Esophagus mucosa (tissue), 1 donor: ENCODE measurements around the gene CCDC38. TPM values are rescaled to one million over a fixed set of nuclear protein-coding genes. Genes with fewer than 3 reads are reported as not detected.
A peak's percentile ranks its signal among the peaks of the same experiment; 100 is the strongest.
"Not testable (repeated sequence)": the region's sequence is repeated elsewhere in the genome, so short reads cannot be mapped to it uniquely, and the experiment has no call there.

Experiments
- ATAC-seq: fragments of 200-7000 bp; cut with Tn5 transposase; one replicate; pipeline ENCODE4 v1.9.1; 2020
- total RNA-seq: library from RNA; stranded (reverse); gene quantifications from one replicate; pipeline ENCODE4 v1.2.4, GENCODE V29; 2023
- donor health status: DM: yes; HTN: yes; CAD: no.

Gene CCDC38
- total RNA-seq, 1 donor from 2014 or later: not detected

DNA sequence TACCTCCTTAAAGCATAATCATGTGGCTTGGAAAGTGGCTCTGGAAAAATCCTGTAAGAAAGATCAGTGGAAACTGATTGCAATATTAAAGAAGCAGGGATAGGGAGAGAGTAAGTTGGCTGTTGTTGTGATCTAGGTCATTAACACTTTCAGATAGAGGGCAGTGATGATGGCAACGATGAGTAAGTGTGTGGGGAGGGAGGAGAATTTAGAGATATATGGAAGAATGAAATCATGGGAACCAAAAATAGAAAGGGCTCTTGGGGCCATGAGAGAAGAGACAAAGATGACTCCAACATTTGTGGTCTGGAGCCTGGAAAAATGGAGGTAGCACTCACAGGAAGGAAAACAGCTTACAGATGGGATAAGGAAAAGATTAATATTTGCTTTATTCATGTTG is 60.3 kb downstream of the CCDC38 start:
- ATAC-seq: no peak

DNA sequence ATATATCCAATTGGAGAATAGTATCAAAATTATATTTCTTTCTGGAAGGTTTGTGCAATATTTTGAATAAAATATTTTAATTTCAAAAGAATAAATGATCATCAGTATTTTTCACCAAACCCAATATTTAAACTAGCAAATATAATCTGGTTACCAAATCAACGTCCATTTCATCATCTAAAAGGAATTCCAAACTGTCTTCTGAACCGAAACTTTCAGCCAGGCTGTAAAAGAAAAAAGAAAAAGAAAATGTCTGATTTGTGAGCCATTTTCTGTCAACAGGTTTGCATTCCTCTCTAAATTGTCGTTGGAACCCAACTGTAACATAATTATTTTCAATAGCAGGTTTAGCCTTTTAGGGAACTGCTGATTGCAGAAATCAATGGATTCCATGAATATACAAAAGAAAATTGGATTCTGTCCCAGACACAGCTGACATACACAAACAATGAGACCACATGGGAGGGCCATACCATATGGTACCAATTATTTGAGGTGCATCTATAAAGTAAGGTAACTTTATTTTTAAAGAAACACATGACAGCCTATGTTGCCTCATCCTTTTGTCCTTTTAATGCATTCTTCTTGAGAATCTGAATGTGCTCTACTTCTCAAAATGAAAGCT is 61.0 kb downstream of the CCDC38 start:
- ATAC-seq: no peak

DNA sequence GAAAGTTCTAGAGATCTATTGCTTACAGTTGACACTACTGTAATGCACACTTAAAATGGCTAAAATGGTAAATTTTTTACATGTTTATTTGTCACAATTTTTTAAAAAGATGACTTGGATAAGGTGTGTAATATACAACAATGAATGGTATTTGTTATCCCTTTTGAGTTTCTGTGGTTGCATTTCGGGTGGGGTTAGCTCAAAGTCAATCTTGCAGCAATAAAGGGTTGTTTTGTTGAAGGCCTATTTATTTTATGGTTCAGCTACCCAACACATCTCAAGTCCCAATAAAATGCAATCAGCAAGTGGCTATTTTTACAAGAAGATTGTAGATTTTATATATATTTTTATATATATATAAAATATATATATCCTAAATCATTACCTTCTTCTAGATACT is 61.5 kb downstream of the CCDC38 start:
- ATAC-seq: no peak

DNA sequence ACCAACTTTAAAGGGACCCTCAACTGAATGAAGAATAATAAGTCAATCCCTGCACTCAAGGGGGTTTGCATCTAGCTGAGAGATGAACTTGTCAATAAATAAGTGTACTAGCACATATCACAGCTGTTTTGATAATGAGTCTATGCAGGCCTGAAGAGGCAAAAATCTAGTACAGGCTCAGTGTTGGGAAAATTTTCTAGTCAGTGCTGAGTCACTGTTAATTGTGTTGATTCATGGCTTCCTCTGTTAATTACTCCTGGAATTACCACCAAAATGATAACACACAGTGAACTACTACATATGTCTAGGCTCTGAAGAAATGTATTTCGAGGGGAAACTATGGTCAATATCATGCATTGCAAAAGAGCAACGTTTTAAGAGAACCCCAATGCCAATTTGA is 64.8 kb downstream of the CCDC38 start:
- no peak for ATAC-seq

DNA sequence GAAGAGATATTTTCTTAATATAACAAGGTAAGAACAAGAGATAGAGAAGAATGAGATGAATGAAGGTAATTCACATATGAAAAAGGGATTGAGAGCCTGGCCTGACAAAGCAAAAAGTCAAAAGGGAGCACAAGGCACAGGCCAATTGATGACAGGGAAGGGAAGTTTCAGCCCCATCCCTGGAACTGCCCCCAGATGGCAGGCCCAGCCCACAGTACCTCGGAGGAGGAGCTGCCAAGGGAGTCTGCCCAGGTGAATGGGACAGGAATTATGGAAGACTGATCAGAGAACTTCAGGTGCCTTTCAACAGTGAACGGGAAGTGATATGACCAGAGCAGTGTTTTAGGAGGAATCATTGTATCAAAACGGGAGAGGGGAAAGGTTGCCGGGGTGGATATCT is 68.0 kb downstream of the CCDC38 start:
- no peak for ATAC-seq

DNA sequence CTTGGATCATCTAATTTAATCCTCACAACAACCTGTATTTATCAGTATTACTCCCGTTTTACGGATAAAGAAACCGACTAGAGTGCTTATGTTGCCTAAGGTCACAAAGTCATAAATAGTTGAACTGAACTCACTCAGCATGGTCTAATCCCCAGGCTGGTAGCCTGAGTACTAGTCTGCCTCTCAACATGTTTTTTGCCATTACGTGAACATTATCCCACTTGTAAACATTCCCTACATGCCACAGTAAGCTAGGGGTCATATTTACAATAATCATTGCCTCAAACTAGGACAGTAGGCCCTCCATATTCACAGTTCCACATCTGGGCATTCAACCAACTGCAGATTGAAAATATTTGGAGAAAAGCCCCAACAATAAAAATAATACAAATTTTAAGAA is 71.5 kb downstream of the CCDC38 start:
- ATAC-seq: no peak

DNA sequence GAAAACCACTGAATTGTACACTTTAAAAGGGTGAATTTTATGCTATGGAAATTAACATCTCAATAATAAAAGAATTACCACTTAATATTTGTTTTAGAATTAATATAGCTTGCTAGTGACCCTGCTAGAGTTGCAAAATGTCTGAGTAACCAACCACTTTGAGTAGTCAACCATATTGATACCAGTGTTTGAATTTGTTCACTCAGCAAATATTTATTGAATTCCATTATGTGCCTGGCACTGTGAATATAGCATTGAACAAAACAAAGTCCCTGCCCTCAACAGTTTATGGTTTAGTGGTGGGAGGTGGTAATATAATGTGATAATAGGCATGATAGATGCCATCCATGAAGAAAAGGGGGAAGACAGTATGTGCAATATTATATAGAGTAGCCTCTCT is 79.1 kb downstream of the CCDC38 start:
- no peak for ATAC-seq

DNA sequence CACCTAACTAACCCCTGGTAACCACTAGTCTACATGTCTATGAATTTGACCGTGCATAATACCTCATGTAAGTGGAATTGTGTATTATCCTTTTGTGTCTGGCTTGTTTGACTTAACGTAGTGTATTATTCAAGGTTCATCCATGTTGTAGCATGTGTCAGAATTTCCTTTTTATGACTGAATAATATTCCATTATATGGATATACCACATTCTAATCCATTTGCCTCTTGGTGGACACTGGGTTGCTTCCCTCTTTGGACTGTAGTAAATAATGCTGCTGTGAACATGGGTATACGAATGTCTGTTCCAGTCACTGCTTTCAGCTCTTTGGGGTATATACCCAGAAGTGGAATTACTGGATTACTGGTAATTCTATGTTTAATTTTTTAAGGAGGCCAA is 80.4 kb downstream of the CCDC38 start:
- no peak for ATAC-seq

DNA sequence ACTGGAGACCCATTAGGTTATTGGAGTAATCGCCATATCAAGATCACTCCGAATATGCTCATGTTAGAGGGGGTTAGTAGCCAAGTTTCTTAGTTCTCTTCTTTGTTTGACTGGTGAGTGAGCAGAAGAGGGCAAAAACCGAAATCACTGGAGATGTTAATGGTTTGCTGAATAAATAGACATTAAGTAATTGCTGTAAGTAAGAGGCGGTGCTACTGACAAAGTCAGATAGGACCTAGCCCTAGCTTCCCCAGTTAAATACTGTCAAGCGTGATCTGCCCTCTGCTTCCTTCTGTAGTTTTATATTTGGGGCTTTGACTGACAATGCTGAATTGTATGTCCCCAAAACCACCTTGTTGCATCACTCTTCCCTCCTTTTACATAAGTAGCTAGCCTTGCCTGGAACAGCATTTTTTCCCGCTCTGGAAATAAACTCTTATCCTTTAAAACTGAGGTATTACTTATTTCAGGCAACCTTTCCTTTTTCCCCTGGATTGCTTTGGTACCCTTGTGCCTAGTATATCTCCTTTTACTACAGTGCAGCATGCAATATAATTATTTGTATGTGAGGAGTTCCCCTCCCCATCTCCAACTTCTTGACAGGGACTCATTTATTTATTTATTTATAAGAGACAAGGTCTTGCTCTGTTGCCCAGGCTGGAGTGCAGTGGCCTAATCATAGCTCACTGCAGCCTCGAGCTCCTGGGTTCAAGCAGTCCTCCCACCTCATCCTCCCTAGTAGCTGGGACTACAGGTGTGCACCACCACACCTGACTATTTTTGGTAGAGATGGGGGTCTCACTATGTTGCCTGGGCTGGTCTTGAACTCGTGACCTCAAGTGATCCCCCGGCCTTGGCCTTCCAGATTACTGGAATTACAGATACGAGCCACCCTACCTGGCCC is 82.2 kb downstream of the CCDC38 start:
- no peak for ATAC-seq

DNA sequence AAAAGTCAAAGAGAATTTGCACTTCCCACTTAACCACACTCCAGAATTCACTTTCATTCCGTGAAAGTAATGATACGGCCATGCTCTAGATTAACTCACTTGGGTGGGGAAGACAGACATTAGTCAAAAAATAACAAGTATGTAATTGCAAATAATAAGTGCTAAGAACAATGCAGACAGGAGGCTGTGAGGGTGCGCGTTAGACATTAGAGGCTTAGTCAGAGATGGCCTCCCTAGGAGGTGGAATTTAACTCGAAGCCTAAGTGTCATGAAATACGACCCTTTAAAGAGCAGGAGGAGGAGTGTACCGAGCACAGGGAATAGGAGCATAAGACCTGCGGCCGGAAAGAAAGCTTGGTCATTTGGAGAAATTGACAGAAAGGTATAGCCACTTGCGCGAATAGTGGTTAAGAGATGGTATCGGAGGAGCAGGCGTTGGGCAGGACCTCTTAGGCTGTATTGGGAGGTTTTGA is 83.0 kb downstream of the CCDC38 start:
- no peak for ATAC-seq

DNA sequence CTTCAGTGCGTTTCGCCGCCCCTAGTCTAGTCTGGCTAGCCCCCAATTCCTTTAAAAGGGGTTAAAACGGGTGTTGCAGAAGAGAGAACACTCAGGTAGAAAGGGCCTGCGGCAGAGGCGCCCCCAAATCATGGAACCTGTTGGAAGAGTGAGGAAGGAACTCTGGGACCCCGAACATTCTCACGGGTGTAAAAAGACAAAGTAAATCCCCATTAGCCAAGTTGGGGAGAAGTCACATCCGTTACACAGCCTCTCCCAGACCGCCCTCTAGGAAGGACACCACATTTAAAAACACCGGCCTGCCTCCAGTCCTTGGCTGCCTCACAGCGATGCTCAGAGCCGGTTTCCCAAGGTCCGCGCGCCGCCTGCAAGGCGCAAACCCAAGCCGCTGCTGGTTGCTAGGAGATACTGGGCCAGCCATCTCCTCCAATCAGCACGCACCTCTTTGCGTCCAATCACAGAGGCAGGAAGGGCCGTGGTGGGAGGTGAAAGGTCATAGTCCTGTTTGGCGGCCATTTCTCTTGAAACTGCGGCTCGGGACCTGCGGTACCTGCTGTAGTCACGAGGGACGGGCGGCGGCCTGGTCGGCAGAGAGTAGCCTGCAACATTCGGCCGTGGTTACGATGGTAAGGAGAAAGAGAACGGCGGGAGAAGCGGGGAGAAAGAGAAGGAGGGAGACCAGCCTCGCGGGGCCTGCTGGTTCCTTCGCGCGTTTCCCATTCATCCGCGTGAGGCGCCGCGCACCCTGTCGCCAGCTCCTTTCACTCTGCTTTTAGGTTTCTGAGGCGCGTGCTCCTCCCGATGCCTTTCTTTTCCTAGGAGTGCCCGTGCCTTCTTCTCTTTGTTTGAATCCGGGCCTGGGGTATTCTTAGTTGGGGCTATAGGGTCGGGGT is 83.7 kb downstream of the CCDC38 start, which contains the start of gene SNRPF:
SNRPF (plus strand) TSS at position 502 of the 893 bp plus-strand sequence; CDS start at position 624, 122 bp downstream.
- ATAC-seq: peak; percentile 100

DNA sequence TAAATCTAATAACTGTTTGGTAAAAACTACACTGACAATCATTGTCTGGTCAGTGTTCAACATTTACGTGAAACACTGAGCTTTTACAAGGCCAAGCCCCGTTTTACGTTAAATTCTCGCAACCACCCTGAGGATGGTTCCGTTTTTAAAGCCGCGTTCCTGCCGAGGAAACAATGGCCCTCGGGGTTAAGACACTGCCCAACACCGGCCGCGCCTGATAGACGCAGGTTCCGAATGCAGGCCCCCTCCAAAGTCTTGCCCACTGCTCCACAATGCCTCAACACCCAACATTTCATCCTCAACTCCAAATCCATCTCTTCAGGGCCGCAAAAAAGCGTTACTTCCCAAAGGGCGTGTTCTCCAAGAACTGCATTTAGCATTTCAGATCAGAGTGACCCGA is 84.6 kb downstream of the CCDC38 start:
- no peak for ATAC-seq

DNA sequence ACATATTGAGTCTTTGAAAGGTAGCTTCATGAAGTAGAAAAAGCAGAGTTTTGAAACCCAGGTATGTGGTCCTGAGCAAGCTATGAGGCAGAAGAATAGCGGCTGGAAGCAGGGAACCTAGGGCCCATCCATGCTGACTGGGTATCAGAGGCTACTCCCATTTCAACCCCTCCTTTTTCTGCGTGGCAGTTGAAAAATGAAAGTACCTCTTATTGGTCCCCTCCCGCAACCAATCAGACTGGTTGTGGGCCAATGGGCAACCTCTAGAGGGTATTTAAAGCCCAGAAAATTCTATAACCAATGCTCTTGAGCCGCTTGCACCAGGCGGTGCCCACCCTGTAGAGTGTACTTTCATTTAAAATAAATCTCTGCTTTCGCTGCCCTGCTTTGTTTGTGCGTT is 85.3 kb downstream of the CCDC38 start:
- no peak for ATAC-seq

DNA sequence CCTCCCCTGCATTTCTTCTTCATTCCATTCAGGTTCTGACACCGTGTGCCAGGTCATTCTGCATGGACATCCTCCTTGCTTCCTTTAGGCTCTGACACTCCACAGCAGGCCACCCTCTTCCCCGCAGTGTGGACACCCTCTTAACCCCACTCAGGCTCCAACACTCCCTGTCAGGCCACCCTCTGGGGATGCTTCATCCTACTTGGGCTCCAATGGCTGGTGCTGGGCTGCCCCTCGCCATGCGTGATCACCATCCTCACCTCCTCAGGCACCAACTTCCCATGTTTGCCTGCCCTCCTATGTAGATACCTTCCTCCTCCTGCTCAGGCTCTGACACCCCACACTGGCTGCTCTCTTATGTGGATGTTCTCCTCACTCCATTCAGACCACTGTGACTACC is 90.3 kb downstream of the CCDC38 start:
- no peak for ATAC-seq

DNA sequence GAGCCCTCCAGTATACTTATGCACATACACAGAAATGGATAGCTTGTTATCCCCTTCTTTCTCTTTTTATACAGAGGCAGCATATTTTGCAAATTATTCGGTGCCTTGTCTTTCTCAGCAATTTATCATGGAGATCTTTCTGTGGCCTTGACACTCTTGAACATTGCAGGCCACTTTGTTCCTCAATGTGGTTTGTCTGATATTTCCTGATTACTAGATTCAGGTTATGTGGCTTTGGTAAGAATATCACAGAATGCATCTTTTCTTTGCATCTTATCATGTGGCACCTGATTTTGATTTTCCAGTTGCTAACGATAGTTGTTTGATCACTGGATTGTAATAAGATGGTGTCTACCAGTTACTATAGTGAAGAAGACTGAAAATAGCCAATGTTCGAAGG is 90.8 kb downstream of the CCDC38 start:
- ATAC-seq: no peak

DNA sequence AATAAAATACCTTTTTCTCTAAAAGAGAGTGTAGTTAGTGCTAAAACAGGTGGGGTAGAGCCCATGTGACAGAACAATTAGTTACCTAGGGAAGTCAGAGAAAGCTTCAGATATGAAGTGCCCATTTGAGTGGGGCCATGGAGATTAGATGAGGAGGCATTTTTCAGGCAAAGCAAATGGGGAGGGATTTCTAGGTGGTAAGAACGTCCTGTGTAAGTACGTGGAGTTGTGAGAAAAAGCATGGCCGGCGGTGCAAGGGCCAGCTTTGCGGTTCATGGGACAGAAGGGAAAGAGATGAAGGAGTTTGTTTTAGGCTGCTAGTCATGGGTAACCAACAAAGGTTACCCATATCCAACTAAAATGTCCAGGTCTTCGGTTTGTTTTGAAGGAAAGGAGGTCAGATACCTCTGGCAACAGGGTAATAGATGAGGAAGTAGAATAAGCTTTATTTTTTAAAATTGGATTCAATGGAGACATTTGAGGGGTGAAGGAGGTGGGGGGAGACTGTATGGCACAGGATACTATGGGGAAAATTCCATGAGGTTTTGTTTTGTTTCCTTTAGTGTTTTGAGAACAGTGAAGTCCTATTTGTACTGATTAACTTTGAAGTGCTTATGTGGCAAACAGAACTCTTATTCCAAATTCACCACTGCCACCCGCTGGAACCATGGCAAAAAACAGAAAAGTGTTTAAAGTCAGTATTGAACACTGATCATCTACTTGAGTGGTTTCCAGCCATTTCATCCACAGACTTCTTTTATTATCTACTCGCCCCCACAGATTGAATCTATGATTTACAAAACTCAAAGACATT is 93.6 kb downstream of the CCDC38 start:
- ATAC-seq: no peak

DNA sequence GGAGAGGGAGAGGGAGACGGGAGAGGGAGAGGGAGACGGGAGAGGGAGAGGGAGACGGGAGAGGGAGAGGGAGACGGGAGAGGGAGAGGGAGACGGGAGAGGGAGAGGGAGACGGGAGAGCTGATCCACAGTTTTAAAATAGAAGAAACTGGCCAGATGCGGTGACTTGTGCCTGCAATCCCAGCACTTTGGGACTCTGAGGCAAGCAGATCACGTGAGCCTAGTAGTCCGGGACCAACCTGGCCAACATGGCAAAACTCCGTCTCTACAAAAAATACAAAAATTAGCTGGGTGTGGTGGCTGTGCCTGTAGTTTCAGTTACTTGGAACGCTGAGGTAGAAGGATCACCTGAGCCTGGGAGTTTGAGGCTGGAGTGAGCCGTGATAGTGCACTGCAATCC is 100.0 kb downstream of the CCDC38 start:
- not testable (repeated sequence) for ATAC-seq

DNA sequence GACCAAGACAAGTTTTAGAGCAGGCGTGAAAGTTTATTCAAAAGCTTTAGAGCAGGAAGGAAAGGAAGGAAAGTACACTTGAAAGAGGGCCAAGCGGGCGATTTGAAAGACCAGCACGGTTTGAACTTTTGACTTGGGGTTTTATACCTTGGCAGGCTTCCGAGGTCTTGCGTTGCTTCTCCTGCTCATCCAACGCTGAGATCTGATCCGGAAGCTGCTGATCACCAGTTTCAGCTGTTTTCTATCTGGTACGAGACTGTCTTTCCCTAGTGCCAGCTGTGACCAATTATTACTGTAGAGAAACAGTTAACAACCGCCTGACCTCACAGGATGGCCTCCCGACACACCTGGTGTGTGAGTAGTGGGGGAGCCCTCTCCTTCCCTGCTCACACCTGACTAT is 104.3 kb downstream of the CCDC38 start:
- ATAC-seq: peak; percentile 35

DNA sequence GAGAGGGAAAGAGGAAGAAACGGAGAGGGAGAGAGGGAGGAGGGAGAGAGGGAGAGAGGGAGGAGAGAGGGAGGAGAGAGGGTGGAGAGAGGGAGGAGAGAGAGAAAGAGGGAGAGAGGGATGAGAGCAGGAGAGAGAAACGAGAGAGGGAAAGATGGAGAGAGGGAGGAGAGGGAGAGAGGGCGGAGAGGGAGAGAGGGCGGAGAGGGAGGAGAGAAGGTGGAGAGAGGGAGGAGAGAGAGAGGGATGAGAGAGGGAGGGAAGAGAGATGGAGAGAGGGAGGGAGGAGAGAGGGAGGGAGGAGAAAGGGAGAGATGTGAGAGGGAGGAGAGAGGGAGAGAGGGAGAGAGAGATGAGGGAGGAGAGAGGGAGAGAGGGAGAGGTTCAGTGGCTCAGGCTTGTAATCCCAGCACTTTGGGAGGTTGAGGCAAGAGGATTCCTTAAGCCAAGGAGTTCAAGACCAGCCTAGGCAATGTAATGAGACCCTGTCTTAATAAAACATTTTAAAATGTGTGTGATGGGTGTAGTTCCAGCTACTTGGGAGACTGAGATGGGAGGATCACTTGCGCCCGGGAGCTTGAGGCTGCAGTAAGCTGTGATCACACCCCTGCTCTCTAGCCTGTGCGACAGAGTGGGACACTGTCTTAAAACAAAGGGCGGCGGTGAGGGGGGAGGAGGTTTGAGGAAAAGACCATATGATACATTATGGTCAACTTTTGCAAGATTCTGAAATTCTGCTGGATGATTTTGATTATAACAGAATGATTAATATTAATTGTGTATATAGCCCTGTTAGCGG is 105.0 kb downstream of the CCDC38 start:
- no peak for ATAC-seq

DNA sequence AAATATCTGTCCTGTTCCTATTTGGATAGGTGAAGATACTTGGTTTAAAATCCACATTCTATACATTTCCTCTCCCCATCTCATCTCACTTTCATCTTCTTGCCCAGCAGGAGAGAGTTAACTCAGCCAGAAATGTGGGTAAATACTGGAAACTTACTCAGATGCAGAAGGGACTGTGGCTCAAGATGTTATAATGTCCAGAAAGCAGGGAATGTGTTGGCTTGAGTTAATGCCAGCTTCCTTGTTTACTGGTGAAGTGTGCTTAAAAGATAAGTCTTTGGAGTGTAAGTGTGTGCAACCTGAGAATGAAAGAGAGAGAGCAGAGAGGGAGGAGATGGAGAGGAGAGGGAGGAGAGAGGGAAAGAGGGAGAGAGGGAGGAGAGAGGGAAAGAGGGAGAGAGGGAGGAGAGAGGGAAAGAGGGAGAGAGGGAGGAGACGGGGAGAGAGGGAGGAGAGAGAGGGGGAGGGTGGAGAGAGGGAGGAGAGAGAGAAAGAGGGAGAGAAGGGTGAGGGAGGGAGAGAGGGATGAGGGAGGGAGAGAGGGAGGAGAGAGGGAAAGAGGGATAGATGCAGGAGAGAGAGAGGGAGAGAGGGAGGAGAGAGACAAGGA is 105.7 kb downstream of the CCDC38 start:
- ATAC-seq: no peak

DNA sequence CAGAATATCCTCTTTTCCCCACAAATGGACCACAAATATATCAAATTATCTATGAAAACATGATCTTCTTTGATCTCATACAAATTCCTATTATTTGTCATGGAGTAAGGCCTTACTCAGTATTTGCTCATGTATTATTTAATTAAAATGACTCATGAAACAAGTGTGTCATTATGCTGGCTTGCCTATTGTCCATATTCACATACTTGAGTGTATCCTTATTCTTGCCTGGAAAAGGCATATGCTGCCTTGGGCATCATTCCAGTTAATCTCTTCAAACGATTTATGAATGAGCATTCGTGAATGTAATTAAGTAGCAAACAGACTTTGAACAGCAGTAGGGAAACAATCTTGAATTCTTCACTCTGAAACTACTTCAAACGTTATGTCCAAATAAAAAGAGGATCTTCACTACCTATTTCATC is 106.2 kb downstream of the CCDC38 start:
- peak; percentile 95 for ATAC-seq
